ENCODE results near the gene KRTAP4-9.
"Not testable (repeated sequence)": the region's sequence is repeated elsewhere in the genome, so short reads cannot be mapped to it uniquely, and the experiment has no call there.

The KRTAP4-9 gene

GRCh38 chr17:41096055-41096454 lies 9.1 kb upstream of the KRTAP4-9 start:
- no peak for DNase-seq (ENCODE audit: low read depth in 2 of 2, low spot score in 1 of 2)

GRCh38 chr17:41098042-41098441 lies 7.1 kb upstream of the KRTAP4-9 start, which contains the start of gene KRTAP4-8:
Gene KRTAP4-8 (minus strand): TSS chr17:41098142. CDS start chr17:41098084, 58 bp downstream.
- no peak for DNase-seq (ENCODE audit: low read depth in 2 of 2, low spot score in 1 of 2)

GRCh38 chr17:41098481-41098880 lies 6.7 kb upstream of the KRTAP4-9 start:
- no peak for DNase-seq (ENCODE audit: low read depth in 2 of 2, low spot score in 1 of 2)

- not testable (repeated sequence) for DNase-seq (ENCODE audit: low read depth in 2 of 2, low spot score in 1 of 2)
Measured at GRCh38 chr17:41099682-41100480, 5.3 kb upstream of the KRTAP4-9 start.

GRCh38 chr17:41101586-41102259 lies 3.5 kb upstream of the KRTAP4-9 start, which contains the start of gene KRTAP4-16:
Gene KRTAP4-16 (minus strand): TSS chr17:41102209. CDS start chr17:41102209, 0 bp downstream.
- DNase-seq (ENCODE audit: low read depth in 2 of 2, low spot score in 1 of 2) = no peak

- DNase-seq (ENCODE audit: low read depth in 2 of 2, low spot score in 1 of 2) = no peak
Measured at GRCh38 chr17:41103896-41104295, 1.3 kb upstream of the KRTAP4-9 start.

- not testable (repeated sequence) for DNase-seq (ENCODE audit: low read depth in 2 of 2, low spot score in 1 of 2)
Measured at GRCh38 chr17:41104386-41105038, 677 bp upstream of the KRTAP4-9 start.

GRCh38 chr17:41107941-41108450 lies 2.8 kb downstream of the KRTAP4-9 start:
- DNase-seq (ENCODE audit: low read depth in 2 of 2, low spot score in 1 of 2) = no peak

- not testable (repeated sequence) for DNase-seq (ENCODE audit: low read depth in 2 of 2, low spot score in 1 of 2)
Measured at GRCh38 chr17:41108728-41109386, 3.7 kb downstream of the KRTAP4-9 start.

GRCh38 chr17:41111151-41111885 lies 6.1 kb downstream of the KRTAP4-9 start:
- DNase-seq (ENCODE audit: low read depth in 2 of 2, low spot score in 1 of 2) = no peak

- no peak for DNase-seq (ENCODE audit: low read depth in 2 of 2, low spot score in 1 of 2)
Measured at GRCh38 chr17:41116297-41116696, 11.1 kb downstream of the KRTAP4-9 start.

- not testable (repeated sequence) for DNase-seq (ENCODE audit: low read depth in 2 of 2, low spot score in 1 of 2)
Measured at GRCh38 chr17:41117846-41118386, 12.7 kb downstream of the KRTAP4-9 start, which contains the start of gene KRTAP4-11. Gene KRTAP4-11 (minus strand): TSS chr17:41118373. CDS start chr17:41118315, 58 bp downstream.

- DNase-seq (ENCODE audit: low read depth in 2 of 2, low spot score in 1 of 2) = no peak
Measured at GRCh38 chr17:41118721-41119120, 13.5 kb downstream of the KRTAP4-9 start.

GRCh38 chr17:41119696-41120690 lies 14.8 kb downstream of the KRTAP4-9 start:
- DNase-seq (ENCODE audit: low read depth in 2 of 2, low spot score in 1 of 2) = not testable (repeated sequence)

GRCh38 chr17:41121742-41122141 lies 16.6 kb downstream of the KRTAP4-9 start:
- no peak for DNase-seq (ENCODE audit: low read depth in 2 of 2, low spot score in 1 of 2)

- not testable (repeated sequence) for DNase-seq (ENCODE audit: low read depth in 2 of 2, low spot score in 1 of 2)
Measured at GRCh38 chr17:41123292-41123990, 18.3 kb downstream of the KRTAP4-9 start.

- DNase-seq (ENCODE audit: low read depth in 2 of 2, low spot score in 1 of 2) = not testable (repeated sequence)
Measured at GRCh38 chr17:41123991-41124371, 18.8 kb downstream of the KRTAP4-9 start, which contains the start of gene KRTAP4-12. Gene KRTAP4-12 (minus strand): TSS chr17:41124182. CDS start chr17:41124122, 60 bp downstream.

- no peak for DNase-seq (ENCODE audit: low read depth in 2 of 2, low spot score in 1 of 2)
Measured at GRCh38 chr17:41125064-41125463, 19.9 kb downstream of the KRTAP4-9 start.
